GM23338 (cell line): Measurements from ENCODE around the gene HSPD1.
A peak's percentile ranks its signal among the peaks of the same experiment; 100 is the strongest.

Experiments
- CREB1 ChIP-seq: fragments of 250-450 bp; sonication (Bioruptor Pico); IDR thresholded peaks from 2 replicates; pipeline ENCODE4 v1.5.0; 2020; ENCODE audit warnings: low read depth, mild to moderate bottlenecking, moderate library complexity
- EZH2 ChIP-seq: fragments of 200-600 bp; sonication (generic); IDR thresholded peaks from one replicate; pipeline ENCODE4 v1.8.0; 2017; ENCODE audit warnings: antibody characterized with exemption, mild to moderate bottlenecking, low read depth; ENCODE audit not compliant: unreplicated experiment
- EZH2phosphoT487 ChIP-seq: fragments of 200-600 bp; sonication (generic); IDR thresholded peaks from one replicate; pipeline ENCODE4 v1.8.1; 2018; ENCODE audit warnings: antibody characterized with exemption; ENCODE audit not compliant: unreplicated experiment
- JUNB ChIP-seq: IDR thresholded peaks from one replicate; pipeline ENCODE4 v1.6.1; 2016; ENCODE audit warnings: antibody characterized with exemption; ENCODE audit not compliant: unreplicated experiment
- NANOG ChIP-seq: IDR thresholded peaks from 2 replicates; pipeline ENCODE4 v1.6.1; 2016; ENCODE audit warnings: antibody characterized with exemption, borderline replicate concordance
- POLR2AphosphoS5 ChIP-seq: IDR thresholded peaks from 2 replicates; pipeline ENCODE4 v1.6.1; 2016; ENCODE audit warnings: antibody characterized with exemption, low read depth
- STAT1 ChIP-seq: IDR thresholded peaks from one replicate; pipeline ENCODE4 v1.6.1; 2016; ENCODE audit warnings: antibody characterized with exemption; ENCODE audit not compliant: unreplicated experiment
- ZNF114 ChIP-seq: fragments of 250-450 bp; sonication (Bioruptor Pico); IDR thresholded peaks from 2 replicates; pipeline ENCODE4 v1.5.0; 2020; ENCODE audit warnings: mild to moderate bottlenecking, moderate library complexity
- ZNF331 ChIP-seq: fragments of 250-450 bp; sonication (Bioruptor Pico); IDR thresholded peaks from 2 replicates; pipeline ENCODE4 v1.5.0; 2020; ENCODE audit warnings: low read depth, mild to moderate bottlenecking, moderate library complexity
- TF ChIP-seq, protein P1 (sequence below): IDR thresholded peaks from 2 replicates; pipeline ENCODE4 v1.6.1; 2016; ENCODE audit warnings: antibody characterized with exemption
- TF ChIP-seq, protein P2 (sequence below), 2 experiments: fragments of 200-600 bp in 1 of 2; sonication (generic) in 1 of 2; conservative IDR thresholded peaks; 2 replicates each; pipeline versions ENCODE4 v1.5.1 to v1.6.1; 2016 to 2017; ENCODE audit warnings: antibody characterized with exemption in 2 of 2, low read depth in 2 of 2, mild to moderate bottlenecking in 2 of 2, moderate library complexity in 1 of 2
- TF ChIP-seq, protein P3 (sequence below): IDR thresholded peaks from one replicate; pipeline ENCODE4 v1.6.1; 2018; ENCODE audit warnings: antibody characterized with exemption; ENCODE audit not compliant: unreplicated experiment
- TF ChIP-seq, protein P4 (sequence below): fragments of 250-450 bp; sonication (Bioruptor Pico); IDR thresholded peaks from 2 replicates; pipeline ENCODE4 v1.5.0; 2020; ENCODE audit warnings: mild to moderate bottlenecking, moderate library complexity

DNA sequence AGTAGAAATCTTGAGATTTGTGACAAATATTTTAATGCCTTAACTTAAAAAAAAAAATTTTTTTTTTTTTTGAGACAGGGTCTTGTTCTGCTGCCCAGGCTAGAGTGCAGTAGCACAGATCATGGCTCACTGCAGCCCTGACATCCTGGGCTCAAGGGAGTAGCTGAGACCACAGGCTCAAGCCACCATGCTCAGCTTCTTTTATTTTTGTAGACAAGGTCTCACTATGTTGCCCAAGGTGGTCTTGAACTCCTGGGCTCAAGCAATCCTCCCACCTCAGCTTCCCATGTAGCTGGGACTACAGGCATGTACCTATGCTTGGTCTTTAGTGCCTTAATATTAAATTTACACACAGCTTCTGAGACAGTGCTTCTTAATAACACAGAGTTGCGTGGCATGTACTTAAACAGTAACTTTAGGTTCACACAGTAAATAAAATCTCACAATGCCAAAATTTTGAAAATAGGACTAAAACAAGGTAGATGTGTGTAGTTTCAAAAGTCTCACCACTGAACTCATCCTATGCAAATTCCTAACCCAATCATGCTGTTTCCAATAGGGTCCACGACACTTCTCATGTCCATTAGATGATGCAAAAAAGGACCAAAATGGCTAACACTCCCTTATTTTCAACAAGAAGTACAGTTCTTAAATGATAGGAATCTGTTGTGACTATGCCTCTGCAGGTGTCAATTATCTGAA, 4.1 kb downstream of the HSPD1 start:
- TF ChIP-seq, protein P1, sequence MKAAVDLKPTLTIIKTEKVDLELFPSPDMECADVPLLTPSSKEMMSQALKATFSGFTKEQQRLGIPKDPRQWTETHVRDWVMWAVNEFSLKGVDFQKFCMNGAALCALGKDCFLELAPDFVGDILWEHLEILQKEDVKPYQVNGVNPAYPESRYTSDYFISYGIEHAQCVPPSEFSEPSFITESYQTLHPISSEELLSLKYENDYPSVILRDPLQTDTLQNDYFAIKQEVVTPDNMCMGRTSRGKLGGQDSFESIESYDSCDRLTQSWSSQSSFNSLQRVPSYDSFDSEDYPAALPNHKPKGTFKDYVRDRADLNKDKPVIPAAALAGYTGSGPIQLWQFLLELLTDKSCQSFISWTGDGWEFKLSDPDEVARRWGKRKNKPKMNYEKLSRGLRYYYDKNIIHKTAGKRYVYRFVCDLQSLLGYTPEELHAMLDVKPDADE = no peak
- TF ChIP-seq, protein P2, sequence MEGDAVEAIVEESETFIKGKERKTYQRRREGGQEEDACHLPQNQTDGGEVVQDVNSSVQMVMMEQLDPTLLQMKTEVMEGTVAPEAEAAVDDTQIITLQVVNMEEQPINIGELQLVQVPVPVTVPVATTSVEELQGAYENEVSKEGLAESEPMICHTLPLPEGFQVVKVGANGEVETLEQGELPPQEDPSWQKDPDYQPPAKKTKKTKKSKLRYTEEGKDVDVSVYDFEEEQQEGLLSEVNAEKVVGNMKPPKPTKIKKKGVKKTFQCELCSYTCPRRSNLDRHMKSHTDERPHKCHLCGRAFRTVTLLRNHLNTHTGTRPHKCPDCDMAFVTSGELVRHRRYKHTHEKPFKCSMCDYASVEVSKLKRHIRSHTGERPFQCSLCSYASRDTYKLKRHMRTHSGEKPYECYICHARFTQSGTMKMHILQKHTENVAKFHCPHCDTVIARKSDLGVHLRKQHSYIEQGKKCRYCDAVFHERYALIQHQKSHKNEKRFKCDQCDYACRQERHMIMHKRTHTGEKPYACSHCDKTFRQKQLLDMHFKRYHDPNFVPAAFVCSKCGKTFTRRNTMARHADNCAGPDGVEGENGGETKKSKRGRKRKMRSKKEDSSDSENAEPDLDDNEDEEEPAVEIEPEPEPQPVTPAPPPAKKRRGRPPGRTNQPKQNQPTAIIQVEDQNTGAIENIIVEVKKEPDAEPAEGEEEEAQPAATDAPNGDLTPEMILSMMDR (conservative IDR thresholded peaks at IDR 0.05; ENCODE audit: low read depth in 2 of 2) = no peak
- TF ChIP-seq, protein P3, sequence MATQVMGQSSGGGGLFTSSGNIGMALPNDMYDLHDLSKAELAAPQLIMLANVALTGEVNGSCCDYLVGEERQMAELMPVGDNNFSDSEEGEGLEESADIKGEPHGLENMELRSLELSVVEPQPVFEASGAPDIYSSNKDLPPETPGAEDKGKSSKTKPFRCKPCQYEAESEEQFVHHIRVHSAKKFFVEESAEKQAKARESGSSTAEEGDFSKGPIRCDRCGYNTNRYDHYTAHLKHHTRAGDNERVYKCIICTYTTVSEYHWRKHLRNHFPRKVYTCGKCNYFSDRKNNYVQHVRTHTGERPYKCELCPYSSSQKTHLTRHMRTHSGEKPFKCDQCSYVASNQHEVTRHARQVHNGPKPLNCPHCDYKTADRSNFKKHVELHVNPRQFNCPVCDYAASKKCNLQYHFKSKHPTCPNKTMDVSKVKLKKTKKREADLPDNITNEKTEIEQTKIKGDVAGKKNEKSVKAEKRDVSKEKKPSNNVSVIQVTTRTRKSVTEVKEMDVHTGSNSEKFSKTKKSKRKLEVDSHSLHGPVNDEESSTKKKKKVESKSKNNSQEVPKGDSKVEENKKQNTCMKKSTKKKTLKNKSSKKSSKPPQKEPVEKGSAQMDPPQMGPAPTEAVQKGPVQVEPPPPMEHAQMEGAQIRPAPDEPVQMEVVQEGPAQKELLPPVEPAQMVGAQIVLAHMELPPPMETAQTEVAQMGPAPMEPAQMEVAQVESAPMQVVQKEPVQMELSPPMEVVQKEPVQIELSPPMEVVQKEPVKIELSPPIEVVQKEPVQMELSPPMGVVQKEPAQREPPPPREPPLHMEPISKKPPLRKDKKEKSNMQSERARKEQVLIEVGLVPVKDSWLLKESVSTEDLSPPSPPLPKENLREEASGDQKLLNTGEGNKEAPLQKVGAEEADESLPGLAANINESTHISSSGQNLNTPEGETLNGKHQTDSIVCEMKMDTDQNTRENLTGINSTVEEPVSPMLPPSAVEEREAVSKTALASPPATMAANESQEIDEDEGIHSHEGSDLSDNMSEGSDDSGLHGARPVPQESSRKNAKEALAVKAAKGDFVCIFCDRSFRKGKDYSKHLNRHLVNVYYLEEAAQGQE = no peak
- TF ChIP-seq POLR2AphosphoS5 = peak; percentile 19; the same call in 1 of the 2 replicates
- no peak for TF ChIP-seq CREB1 (CRISPR knock-in tag)
- TF ChIP-seq EZH2phosphoT487 = no peak
- TF ChIP-seq EZH2 = no peak
- TF ChIP-seq, protein P4, sequence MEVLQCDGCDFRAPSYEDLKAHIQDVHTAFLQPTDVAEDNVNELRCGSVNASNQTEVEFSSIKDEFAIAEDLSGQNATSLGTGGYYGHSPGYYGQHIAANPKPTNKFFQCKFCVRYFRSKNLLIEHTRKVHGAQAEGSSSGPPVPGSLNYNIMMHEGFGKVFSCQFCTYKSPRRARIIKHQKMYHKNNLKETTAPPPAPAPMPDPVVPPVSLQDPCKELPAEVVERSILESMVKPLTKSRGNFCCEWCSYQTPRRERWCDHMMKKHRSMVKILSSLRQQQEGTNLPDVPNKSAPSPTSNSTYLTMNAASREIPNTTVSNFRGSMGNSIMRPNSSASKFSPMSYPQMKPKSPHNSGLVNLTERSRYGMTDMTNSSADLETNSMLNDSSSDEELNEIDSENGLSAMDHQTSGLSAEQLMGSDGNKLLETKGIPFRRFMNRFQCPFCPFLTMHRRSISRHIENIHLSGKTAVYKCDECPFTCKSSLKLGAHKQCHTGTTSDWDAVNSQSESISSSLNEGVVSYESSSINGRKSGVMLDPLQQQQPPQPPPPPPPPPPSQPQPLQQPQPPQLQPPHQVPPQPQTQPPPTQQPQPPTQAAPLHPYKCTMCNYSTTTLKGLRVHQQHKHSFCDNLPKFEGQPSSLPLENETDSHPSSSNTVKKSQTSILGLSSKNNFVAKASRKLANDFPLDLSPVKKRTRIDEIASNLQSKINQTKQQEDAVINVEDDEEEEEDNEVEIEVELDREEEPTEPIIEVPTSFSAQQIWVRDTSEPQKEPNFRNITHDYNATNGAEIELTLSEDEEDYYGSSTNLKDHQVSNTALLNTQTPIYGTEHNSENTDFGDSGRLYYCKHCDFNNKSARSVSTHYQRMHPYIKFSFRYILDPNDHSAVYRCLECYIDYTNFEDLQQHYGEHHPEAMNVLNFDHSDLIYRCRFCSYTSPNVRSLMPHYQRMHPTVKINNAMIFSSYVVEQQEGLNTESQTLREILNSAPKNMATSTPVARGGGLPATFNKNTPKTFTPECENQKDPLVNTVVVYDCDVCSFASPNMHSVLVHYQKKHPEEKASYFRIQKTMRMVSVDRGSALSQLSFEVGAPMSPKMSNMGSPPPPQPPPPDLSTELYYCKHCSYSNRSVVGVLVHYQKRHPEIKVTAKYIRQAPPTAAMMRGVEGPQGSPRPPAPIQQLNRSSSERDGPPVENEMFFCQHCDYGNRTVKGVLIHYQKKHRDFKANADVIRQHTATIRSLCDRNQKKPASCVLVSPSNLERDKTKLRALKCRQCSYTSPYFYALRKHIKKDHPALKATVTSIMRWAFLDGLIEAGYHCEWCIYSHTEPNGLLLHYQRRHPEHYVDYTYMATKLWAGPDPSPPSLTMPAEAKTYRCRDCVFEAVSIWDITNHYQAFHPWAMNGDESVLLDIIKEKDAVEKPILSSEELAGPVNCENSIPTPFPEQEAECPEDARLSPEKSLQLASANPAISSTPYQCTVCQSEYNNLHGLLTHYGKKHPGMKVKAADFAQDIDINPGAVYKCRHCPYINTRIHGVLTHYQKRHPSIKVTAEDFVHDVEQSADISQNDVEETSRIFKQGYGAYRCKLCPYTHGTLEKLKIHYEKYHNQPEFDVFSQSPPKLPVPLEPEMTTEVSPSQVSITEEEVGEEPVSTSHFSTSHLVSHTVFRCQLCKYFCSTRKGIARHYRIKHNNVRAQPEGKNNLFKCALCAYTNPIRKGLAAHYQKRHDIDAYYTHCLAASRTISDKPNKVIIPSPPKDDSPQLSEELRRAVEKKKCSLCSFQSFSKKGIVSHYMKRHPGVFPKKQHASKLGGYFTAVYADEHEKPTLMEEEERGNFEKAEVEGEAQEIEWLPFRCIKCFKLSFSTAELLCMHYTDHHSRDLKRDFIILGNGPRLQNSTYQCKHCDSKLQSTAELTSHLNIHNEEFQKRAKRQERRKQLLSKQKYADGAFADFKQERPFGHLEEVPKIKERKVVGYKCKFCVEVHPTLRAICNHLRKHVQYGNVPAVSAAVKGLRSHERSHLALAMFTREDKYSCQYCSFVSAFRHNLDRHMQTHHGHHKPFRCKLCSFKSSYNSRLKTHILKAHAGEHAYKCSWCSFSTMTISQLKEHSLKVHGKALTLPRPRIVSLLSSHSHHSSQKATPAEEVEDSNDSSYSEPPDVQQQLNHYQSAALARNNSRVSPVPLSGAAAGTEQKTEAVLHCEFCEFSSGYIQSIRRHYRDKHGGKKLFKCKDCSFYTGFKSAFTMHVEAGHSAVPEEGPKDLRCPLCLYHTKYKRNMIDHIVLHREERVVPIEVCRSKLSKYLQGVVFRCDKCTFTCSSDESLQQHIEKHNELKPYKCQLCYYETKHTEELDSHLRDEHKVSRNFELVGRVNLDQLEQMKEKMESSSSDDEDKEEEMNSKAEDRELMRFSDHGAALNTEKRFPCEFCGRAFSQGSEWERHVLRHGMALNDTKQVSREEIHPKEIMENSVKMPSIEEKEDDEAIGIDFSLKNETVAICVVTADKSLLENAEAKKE (CRISPR knock-in tag) = no peak
- no peak for TF ChIP-seq ZNF331 (CRISPR knock-in tag)
- TF ChIP-seq ZNF114 = no peak
- no peak for TF ChIP-seq JUNB
- TF ChIP-seq NANOG = no peak
- no peak for TF ChIP-seq STAT1
